GM18867 (cell line): ENCODE results near the gene FARP1.

Experiments used
- ATAC-seq: cut with Tn5 transposase; IDR thresholded peaks from one replicate; pipeline ENCODE4 v1.9.1; 2021; ENCODE audit warnings: mild to moderate bottlenecking, moderate library complexity; ENCODE audit not compliant: unreplicated experiment

Gene FARP1

GRCh38 chr13:98439896-98440295 lies 297.0 kb downstream of the FARP1 start:
- no peak for ATAC-seq

- ATAC-seq, result no peak
Measured at GRCh38 chr13:98440390-98441055, 297.6 kb downstream of the FARP1 start.

- ATAC-seq, result no peak
Measured at GRCh38 chr13:98441056-98441676, 298.3 kb downstream of the FARP1 start.

GRCh38 chr13:98442391-98443230 lies 299.7 kb downstream of the FARP1 start:
- ATAC-seq, result no peak

- ATAC-seq, result no peak
Measured at GRCh38 chr13:98443329-98443728, 300.4 kb downstream of the FARP1 start.

- ATAC-seq, result no peak
Measured at GRCh38 chr13:98443800-98444325, 301.0 kb downstream of the FARP1 start.

- ATAC-seq, result no peak
Measured at GRCh38 chr13:98444381-98444780, 301.5 kb downstream of the FARP1 start.

- ATAC-seq, result peak; percentile 85
Measured at GRCh38 chr13:98445340-98446233, 302.7 kb downstream of the FARP1 start.

- no peak for ATAC-seq
Measured at GRCh38 chr13:98446234-98446621, 303.3 kb downstream of the FARP1 start.

GRCh38 chr13:98447130-98447529 lies 304.2 kb downstream of the FARP1 start:
- ATAC-seq, result no peak

GRCh38 chr13:98447881-98448641 lies 305.2 kb downstream of the FARP1 start:
- ATAC-seq, result peak; percentile 53

- no peak for ATAC-seq
Measured at GRCh38 chr13:98448642-98448928, 305.7 kb downstream of the FARP1 start.

GRCh38 chr13:98449273-98449672 lies 306.4 kb downstream of the FARP1 start:
- ATAC-seq, result no peak

GRCh38 chr13:98450026-98450425 lies 307.1 kb downstream of the FARP1 start:
- no peak for ATAC-seq

- no peak for ATAC-seq
Measured at GRCh38 chr13:98450539-98451111, 307.7 kb downstream of the FARP1 start.

- no peak for ATAC-seq
Measured at GRCh38 chr13:98451676-98452470, 309.0 kb downstream of the FARP1 start.

- ATAC-seq, result no peak
Measured at GRCh38 chr13:98452851-98453843, 310.3 kb downstream of the FARP1 start.

GRCh38 chr13:98454389-98454881 lies 311.5 kb downstream of the FARP1 start:
- no peak for ATAC-seq
